Uterus (tissue), 4 donors: ENCODE results near the gene SLC2A14. TPM values are rescaled to one million over a fixed set of nuclear protein-coding genes. Genes with fewer than 3 reads are reported as not detected.

Experiments
- DNase-seq, 2 donors: peaks; one replicate each; pipeline ENCODE4 v3.0.0-alpha.2; 2019 to 2020
- H3K27ac ChIP-seq, 2 donors: fragments of 200-600 bp; sonication (generic); 1 replicate in 1 of 2; 2 replicates in 1 of 2; pipeline ENCODE4 v1.5.1; 2016 to 2018
- H3K27me3 ChIP-seq, 2 donors: fragments of 200-600 bp; sonication (generic); one replicate each; pipeline ENCODE4 v1.5.1; 2018 to 2019; ENCODE audit warnings: control low read depth in 1 of 2
- H3K36me3 ChIP-seq, 2 donors: fragments of 200-600 bp; sonication (generic); one replicate each; pipeline ENCODE4 v1.5.1; 2019; ENCODE audit warnings: control low read depth in 1 of 2
- H3K4me1 ChIP-seq, 2 donors: fragments of 200-600 bp; sonication (generic); one replicate each; pipeline ENCODE4 v1.5.1; 2018 to 2019; ENCODE audit warnings: control low read depth in 1 of 2
- H3K4me3 ChIP-seq, 2 donors: fragments of 200-600 bp; sonication (generic); 1 replicate in 1 of 2; 2 replicates in 1 of 2; pipeline ENCODE4 v1.5.1; 2018 to 2019; ENCODE audit warnings: mild to moderate bottlenecking in 1 of 2
- H3K9me3 ChIP-seq, 2 donors: fragments of 200-600 bp; sonication (generic); one replicate each; pipeline ENCODE4 v1.5.1; 2019; ENCODE audit warnings: control low read depth in 1 of 2
- POLR2A ChIP-seq, 2 donors: fragments of 450-650 bp; IDR thresholded peaks; one replicate each; pipeline ENCODE4 v1.6.1; 2016; ENCODE audit warnings: antibody characterized with exemption in 2 of 2, mild to moderate bottlenecking in 1 of 2, moderate library complexity in 1 of 2
- intact Hi-C: fragments of 100-400 bp; cut with DNase I; formaldehyde crosslinking; loops from one replicate; pipeline ENCODE4 v1.15.1; 2023; ENCODE audit warnings: low total_unique reads
- total RNA-seq, 4 donors: library from RNA; depleted of rRNA in 3 of 4; stranded (reverse); fragments of >200 nt in 3 of 4; gene quantifications; one replicate each; pipeline versions ENCODE4 v1.1.0 to v1.2.4, GENCODE V29; 2014 to 2023
- TF ChIP-seq, protein P1 (sequence below), 4 experiments: fragments of 200-600 bp in 2 of 4; fragments of 450-650 bp in 2 of 4; sonication (generic) in 2 of 4; IDR thresholded peaks; one replicate each; pipeline ENCODE4 v1.5.1; 2016 to 2019; ENCODE audit warnings: antibody characterized with exemption in 4 of 4, mild to moderate bottlenecking in 2 of 4, moderate library complexity in 1 of 4
- donor health status: DM: yes; HTN: yes; CAD: no.

Gene SLC2A14
- total RNA-seq, 4 donors from 2014 or later = 0.90 to 1.2 TPM; not detected in 2

DNA sequence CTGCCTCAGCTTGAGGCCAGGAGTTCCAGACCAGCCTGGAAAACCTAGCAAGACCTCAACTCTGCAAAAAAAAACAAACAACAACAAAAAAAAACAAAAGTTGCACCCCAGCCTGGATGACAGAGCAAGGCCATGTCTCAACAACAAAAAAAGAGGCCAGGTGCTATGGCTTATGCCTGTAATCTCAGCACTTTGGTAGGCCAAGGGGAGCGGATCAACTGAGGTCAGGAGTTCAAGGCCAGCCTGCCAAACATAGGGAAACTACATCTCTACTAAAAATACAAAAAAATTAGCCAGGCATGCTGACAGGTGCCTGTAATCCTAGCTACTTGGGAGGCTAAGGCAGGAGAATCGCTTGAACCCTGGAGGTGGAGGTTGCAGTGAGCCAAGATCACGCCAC, 6.5 kb upstream of the SLC2A14 start:
- no peak overlapping the region for H3K27ac ChIP-seq
- intact Hi-C loops = no loop called here
- no peaks in the 10 kb centered on the region for H3K4me1 ChIP-seq

DNA sequence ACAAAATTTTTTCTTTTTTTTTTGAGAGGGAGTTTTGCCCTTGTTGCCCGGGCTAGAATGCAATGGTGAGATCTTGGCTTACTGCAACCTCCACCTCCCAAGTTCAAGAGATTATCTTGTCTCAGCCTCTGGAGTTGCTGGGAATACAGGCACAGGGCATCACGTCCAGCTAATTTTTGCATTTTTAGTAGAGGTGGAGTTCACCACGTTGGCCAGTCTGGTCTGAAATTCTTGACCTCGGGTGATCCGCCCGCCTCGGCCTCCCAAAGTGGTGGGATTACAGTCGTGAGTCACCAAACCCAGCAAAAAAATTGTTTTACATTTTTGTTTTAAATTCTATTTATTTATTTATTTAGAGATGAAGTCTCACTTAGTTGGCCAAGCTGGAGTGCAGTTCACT, 4.7 kb upstream of the SLC2A14 start:
- intact Hi-C loops = no loop called here
- Histone ChIP-seq H3K27ac (no peak overlapping the region), H3K27me3 (peaks cover 0 to 4% of the 10 kb centered on the region in 2 donors), H3K9me3 (no peaks in the 10 kb centered on the region), H3K4me1 (no peaks in the 10 kb centered on the region), H3K4me3 (no peak overlapping the region), H3K36me3 (no peaks in the 10 kb centered on the region)
- no peak for DNase-seq
- TF ChIP-seq, protein P1, sequence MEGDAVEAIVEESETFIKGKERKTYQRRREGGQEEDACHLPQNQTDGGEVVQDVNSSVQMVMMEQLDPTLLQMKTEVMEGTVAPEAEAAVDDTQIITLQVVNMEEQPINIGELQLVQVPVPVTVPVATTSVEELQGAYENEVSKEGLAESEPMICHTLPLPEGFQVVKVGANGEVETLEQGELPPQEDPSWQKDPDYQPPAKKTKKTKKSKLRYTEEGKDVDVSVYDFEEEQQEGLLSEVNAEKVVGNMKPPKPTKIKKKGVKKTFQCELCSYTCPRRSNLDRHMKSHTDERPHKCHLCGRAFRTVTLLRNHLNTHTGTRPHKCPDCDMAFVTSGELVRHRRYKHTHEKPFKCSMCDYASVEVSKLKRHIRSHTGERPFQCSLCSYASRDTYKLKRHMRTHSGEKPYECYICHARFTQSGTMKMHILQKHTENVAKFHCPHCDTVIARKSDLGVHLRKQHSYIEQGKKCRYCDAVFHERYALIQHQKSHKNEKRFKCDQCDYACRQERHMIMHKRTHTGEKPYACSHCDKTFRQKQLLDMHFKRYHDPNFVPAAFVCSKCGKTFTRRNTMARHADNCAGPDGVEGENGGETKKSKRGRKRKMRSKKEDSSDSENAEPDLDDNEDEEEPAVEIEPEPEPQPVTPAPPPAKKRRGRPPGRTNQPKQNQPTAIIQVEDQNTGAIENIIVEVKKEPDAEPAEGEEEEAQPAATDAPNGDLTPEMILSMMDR (IDR thresholded peaks at IDR 0.05) = no peak
- TF ChIP-seq POLR2A (IDR thresholded peaks at IDR 0.05) = no peak

More for the DNA sequence above, 6.5 kb upstream of the SLC2A14 start:
- Histone ChIP-seq H3K9me3 (no peaks in the 10 kb centered on the region), H3K27me3 (no peaks in the 10 kb centered on the region), H3K36me3 (no peaks in the 10 kb centered on the region), H3K4me3 (no peak overlapping the region)
- TF ChIP-seq POLR2A (IDR thresholded peaks at IDR 0.05) = no peak
- TF ChIP-seq, protein P1 (IDR thresholded peaks at IDR 0.05) = no peak
- DNase-seq = no peak

DNA sequence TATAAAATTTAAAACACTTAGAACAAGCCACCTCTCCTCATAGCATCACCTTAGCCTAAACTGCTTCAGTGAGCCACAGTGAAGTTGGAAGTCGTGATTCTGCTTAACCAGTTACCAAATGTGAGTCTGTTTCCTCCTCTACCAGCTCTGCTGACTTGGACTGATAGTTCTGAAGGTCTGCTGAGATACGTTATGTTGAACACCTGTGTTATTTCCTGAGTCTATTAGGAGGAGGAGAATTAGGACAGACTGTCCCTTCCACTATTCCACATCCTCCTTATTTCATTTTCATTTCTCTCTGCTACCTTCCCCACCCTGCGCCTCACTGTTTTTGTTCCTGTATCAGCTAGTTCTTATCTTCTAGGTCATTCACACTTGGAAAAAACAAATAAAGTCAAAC, 2.4 kb downstream of the SLC2A14 start:
- intact Hi-C loops = no loop called here

DNA sequence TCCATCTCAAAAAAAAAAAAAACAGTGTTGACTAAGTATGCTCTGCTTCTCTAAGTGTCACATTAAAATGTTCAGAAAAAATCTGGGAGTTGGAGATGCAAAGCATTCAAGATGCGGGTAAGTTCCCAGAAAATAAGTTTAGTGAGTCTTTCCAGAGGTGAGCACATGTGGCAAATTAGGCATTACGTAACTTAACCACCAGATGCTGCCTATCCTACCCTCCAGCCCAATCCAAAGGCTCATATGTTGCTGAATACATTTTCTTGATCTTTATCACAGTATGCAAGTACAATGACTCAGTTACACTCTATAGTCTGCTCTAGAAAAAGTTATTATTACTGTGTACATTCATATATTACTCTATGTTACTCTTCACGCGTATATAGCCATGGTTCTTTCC, 3.6 kb downstream of the SLC2A14 start:
- DNase-seq = no peak
- H3K4me3 ChIP-seq = no peak overlapping the region
- TF ChIP-seq POLR2A (IDR thresholded peaks at IDR 0.05) = no peak
- TF ChIP-seq, protein P1 (IDR thresholded peaks at IDR 0.05) = no peak
- intact Hi-C loops = loop anchor here (10.0 kb wide), 1 partner anchor 126 kb away; no protein-coding TSS in a partner anchor
- peaks cover 0 to 4% of the 10 kb centered on the region in 2 donors for H3K27me3 ChIP-seq
- H3K4me1 ChIP-seq = no peaks in the 10 kb centered on the region
- H3K27ac ChIP-seq = no peak overlapping the region
- no peaks in the 10 kb centered on the region for H3K36me3 ChIP-seq
- no peaks in the 10 kb centered on the region for H3K9me3 ChIP-seq

More for the DNA sequence above, 2.4 kb downstream of the SLC2A14 start:
- Histone ChIP-seq H3K27me3 (peaks cover 0 to 4% of the 10 kb centered on the region in 2 donors), H3K4me1 (no peaks in the 10 kb centered on the region), H3K27ac (no peak overlapping the region), H3K9me3 (no peaks in the 10 kb centered on the region), H3K36me3 (no peaks in the 10 kb centered on the region), H3K4me3 (no peak overlapping the region)
- no peak for DNase-seq
- TF ChIP-seq POLR2A (IDR thresholded peaks at IDR 0.05) = no peak
- TF ChIP-seq, protein P1 (IDR thresholded peaks at IDR 0.05) = no peak

DNA sequence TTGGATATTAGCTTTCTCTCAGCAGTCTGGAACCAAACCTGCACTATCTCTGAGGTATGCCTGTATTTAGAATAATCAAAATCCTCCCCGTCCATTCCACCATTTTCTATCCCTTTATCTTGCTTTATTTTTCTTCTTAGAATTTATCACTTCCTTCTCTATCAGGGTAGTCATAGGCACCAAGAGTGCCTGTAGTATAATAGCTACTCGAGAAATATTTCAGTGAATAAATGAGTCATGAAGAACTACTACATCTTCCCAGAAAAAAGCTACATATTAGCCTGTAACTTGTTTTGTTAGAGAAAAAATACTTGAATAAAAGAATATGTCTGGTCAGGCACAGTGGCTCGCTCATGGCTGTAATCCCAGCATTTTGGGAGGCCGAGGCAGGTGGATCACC, 4.3 kb downstream of the SLC2A14 start:
- no peak for DNase-seq
- no peak overlapping the region for H3K27ac ChIP-seq
- intact Hi-C loops = loop anchor here (10.0 kb wide), 1 partner anchor 126 kb away; no protein-coding TSS in a partner anchor
- H3K4me1 ChIP-seq = no peaks in the 10 kb centered on the region
- no peaks in the 10 kb centered on the region for H3K36me3 ChIP-seq
- no peak overlapping the region for H3K4me3 ChIP-seq
- no peak for TF ChIP-seq POLR2A (IDR thresholded peaks at IDR 0.05)
- TF ChIP-seq, protein P1 (IDR thresholded peaks at IDR 0.05) = no peak
- peaks cover 0 to 4% of the 10 kb centered on the region in 2 donors for H3K27me3 ChIP-seq
- H3K9me3 ChIP-seq = no peaks in the 10 kb centered on the region
